Cortex of kidney (tissue), 1 donor: Measurements from ENCODE around the gene RRP12.
"Not testable (repeated sequence)": the region's sequence is repeated elsewhere in the genome, so short reads cannot be mapped to it uniquely, and the experiment has no call there.

ENCODE experiments used
- DNase-seq: peaks from one replicate; lab custom pipeline; 2025; lab: John Stamatoyannopoulos, UW

The RRP12 gene

GRCh38 chr10:97406483-97406882 is 5.3 kb upstream of the RRP12 start:
- DNase-seq, result not testable (repeated sequence)

GRCh38 chr10:97406064-97406463 is 4.9 kb upstream of the RRP12 start:
- DNase-seq, result no peak

- no peak for DNase-seq
Measured at GRCh38 chr10:97404044-97404443, 2.9 kb upstream of the RRP12 start.

GRCh38 chr10:97401455-97401919 is 347 bp upstream of the RRP12 start:
- no peak for DNase-seq

- DNase-seq, result no peak
Measured at GRCh38 chr10:97399843-97400545, 1.1 kb downstream of the RRP12 start.

- DNase-seq, result no peak
Measured at GRCh38 chr10:97396056-97396455, 5.1 kb downstream of the RRP12 start.

- no peak for DNase-seq
Measured at GRCh38 chr10:97393034-97393573, 8.0 kb downstream of the RRP12 start.

GRCh38 chr10:97390091-97390490 is 11.0 kb downstream of the RRP12 start:
- DNase-seq, result no peak

GRCh38 chr10:97388152-97388551 is 13.0 kb downstream of the RRP12 start:
- DNase-seq, result no peak

- no peak for DNase-seq
Measured at GRCh38 chr10:97385565-97385964, 15.6 kb downstream of the RRP12 start.

GRCh38 chr10:97384641-97385040 is 16.5 kb downstream of the RRP12 start:
- no peak for DNase-seq

GRCh38 chr10:97384156-97384555 is 17.0 kb downstream of the RRP12 start:
- DNase-seq, result no peak

GRCh38 chr10:97383159-97383558 is 18.0 kb downstream of the RRP12 start:
- DNase-seq, result no peak

GRCh38 chr10:97381626-97382025 is 19.5 kb downstream of the RRP12 start:
- DNase-seq, result no peak

GRCh38 chr10:97380516-97380915 is 20.6 kb downstream of the RRP12 start:
- no peak for DNase-seq

- no peak for DNase-seq
Measured at GRCh38 chr10:97378933-97379921, 21.9 kb downstream of the RRP12 start.

- DNase-seq, result no peak
Measured at GRCh38 chr10:97376413-97376812, 24.7 kb downstream of the RRP12 start.

GRCh38 chr10:97373456-97373855 is 27.7 kb downstream of the RRP12 start:
- DNase-seq, result no peak

- no peak for DNase-seq
Measured at GRCh38 chr10:97372233-97372875, 28.8 kb downstream of the RRP12 start.

- DNase-seq, result no peak
Measured at GRCh38 chr10:97371696-97372095, 29.4 kb downstream of the RRP12 start.

GRCh38 chr10:97367126-97367649 is 34.0 kb downstream of the RRP12 start:
- no peak for DNase-seq

- no peak for DNase-seq
Measured at GRCh38 chr10:97366572-97366971, 34.6 kb downstream of the RRP12 start.
